HL-60 (cell line): Measurements from ENCODE around the gene SLAMF7.

ENCODE experiments used
- DNase-seq, 2 experiments: peaks; one replicate each; pipeline ENCODE4 v3.0.0-alpha.2; 2010 to 2020; ENCODE audit warnings: low read depth in 1 of 2, low spot score in 1 of 2
- H3K27ac ChIP-seq: fragments of 250-450 bp; sonication (Bioruptor Pico); replicated peaks from 2 replicates; pipeline ENCODE4 v1.5.1; 2020; ENCODE audit warnings: mild to moderate bottlenecking, moderate library complexity
- H3K27me3 ChIP-seq: fragments of 250-450 bp; sonication (Bioruptor Pico); 2 replicates; pipeline ENCODE4 v1.5.1; 2021; ENCODE audit warnings: mild to moderate bottlenecking, moderate library complexity; ENCODE audit not compliant: insufficient read depth, poor library complexity, severe bottlenecking
- H3K4me3 ChIP-seq: replicated peaks from 2 replicates; pipeline ENCODE4 v1.5.1; 2011; ENCODE audit warnings: mild to moderate bottlenecking, control low read depth, low read length; ENCODE audit not compliant: insufficient read depth
- CTCF ChIP-seq: IDR thresholded peaks from one replicate; pipeline ENCODE4 v1.5.1; 2011; ENCODE audit warnings: low read length, control low read depth, inconsistent platforms; ENCODE audit not compliant: insufficient read depth
- GABPA ChIP-seq: IDR thresholded peaks from 2 replicates; pipeline ENCODE4 v1.6.1; 2012; ENCODE audit warnings: low read depth
- POLR2AphosphoS5 ChIP-seq: IDR thresholded peaks from 2 replicates; pipeline ENCODE4 v1.6.1; 2012; ENCODE audit warnings: low read depth
- SPI1 ChIP-seq: IDR thresholded peaks from 2 replicates; pipeline ENCODE4 v1.6.1; 2012; ENCODE audit warnings: low read depth, mild to moderate bottlenecking, borderline replicate concordance
- TF ChIP-seq, protein P1 (sequence below): IDR thresholded peaks from 2 replicates; pipeline ENCODE4 v1.6.1; 2012; ENCODE audit warnings: low read depth; ENCODE audit not compliant: insufficient replicate concordance

The SLAMF7 gene

DNA sequence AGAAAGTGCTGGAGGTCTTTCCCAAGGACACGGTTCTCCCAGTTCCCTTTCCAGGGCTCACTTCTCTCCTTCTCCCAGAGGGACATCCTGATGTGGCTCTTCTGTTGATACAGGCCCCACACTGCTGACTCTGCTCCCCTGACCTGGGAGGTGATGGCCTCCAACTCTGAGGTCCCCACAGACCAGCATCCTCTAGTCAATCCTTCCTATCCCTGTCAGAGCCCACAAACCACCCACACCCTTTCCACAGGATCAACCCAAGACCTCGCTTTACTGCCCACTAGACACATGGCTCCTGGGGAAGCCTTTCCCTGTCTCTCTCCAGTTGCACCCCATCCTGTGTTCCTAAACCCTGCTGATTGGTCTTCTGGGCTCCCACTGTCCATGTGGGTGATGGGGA, 11.6 kb downstream of the SLAMF7 start:
- no peak overlapping the region for H3K27ac ChIP-seq
- H3K4me3 ChIP-seq: no peak overlapping the region
- no peak for DNase-seq
- no peaks in the 10 kb centered on the region for H3K27me3 ChIP-seq
- TF ChIP-seq POLR2AphosphoS5 (no peak), GABPA (no peak), CTCF (no peak), SPI1 (no peak)
- TF ChIP-seq, protein P1, sequence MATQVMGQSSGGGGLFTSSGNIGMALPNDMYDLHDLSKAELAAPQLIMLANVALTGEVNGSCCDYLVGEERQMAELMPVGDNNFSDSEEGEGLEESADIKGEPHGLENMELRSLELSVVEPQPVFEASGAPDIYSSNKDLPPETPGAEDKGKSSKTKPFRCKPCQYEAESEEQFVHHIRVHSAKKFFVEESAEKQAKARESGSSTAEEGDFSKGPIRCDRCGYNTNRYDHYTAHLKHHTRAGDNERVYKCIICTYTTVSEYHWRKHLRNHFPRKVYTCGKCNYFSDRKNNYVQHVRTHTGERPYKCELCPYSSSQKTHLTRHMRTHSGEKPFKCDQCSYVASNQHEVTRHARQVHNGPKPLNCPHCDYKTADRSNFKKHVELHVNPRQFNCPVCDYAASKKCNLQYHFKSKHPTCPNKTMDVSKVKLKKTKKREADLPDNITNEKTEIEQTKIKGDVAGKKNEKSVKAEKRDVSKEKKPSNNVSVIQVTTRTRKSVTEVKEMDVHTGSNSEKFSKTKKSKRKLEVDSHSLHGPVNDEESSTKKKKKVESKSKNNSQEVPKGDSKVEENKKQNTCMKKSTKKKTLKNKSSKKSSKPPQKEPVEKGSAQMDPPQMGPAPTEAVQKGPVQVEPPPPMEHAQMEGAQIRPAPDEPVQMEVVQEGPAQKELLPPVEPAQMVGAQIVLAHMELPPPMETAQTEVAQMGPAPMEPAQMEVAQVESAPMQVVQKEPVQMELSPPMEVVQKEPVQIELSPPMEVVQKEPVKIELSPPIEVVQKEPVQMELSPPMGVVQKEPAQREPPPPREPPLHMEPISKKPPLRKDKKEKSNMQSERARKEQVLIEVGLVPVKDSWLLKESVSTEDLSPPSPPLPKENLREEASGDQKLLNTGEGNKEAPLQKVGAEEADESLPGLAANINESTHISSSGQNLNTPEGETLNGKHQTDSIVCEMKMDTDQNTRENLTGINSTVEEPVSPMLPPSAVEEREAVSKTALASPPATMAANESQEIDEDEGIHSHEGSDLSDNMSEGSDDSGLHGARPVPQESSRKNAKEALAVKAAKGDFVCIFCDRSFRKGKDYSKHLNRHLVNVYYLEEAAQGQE: no peak

GRCh38 chr1:160752406-160752805, 13.4 kb downstream of the SLAMF7 start:
- H3K27me3 ChIP-seq: no peaks in the 10 kb centered on the region
- no peak for DNase-seq
- TF ChIP-seq CTCF (no peak), GABPA (no peak), POLR2AphosphoS5 (no peak), SPI1 (no peak)
- TF ChIP-seq, protein P1: no peak
- H3K27ac ChIP-seq: no peak overlapping the region
- H3K4me3 ChIP-seq: no peak overlapping the region

DNA sequence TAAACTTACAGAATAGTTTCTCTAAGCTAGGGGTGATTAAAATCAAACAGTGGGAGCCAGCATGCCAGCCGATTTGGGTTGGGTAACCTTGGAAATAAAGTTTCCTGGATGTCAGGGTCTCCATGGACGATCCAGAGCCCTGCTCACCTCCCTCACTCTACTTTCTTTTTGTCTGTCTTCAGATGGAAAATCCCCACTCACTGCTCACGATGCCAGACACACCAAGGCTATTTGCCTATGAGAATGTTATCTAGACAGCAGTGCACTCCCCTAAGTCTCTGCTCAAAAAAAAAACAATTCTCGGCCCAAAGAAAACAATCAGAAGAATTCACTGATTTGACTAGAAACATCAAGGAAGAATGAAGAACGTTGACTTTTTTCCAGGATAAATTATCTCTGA, 13.9 kb downstream of the SLAMF7 start:
- no peak for DNase-seq
- Histone ChIP-seq H3K4me3 (no peak overlapping the region), H3K27ac (no peak overlapping the region), H3K27me3 (no peaks in the 10 kb centered on the region)
- TF ChIP-seq SPI1 (no peak), POLR2AphosphoS5 (no peak), GABPA (no peak), CTCF (no peak)
- TF ChIP-seq, protein P1: no peak
